Astrocyte (in vitro differentiated cells and primary cell): ENCODE results near the gene AMPD3. TPM values are rescaled to one million over a fixed set of nuclear protein-coding genes. Genes with fewer than 3 reads are reported as not detected.

ENCODE experiments used
- DNase-seq: peaks from one replicate; pipeline ENCODE4 v3.0.0-alpha.2; 2010; ENCODE audit warnings: low read depth
- FAIRE-seq: peaks from 2 replicates; lab custom pipeline; 2011; peaks lifted over from hg19 to GRCh38; lab: Jason Lieb, UNC
- H2AFZ ChIP-seq: 2 replicates; pipeline ENCODE4 v1.6.0; 2012; ENCODE audit warnings: low read depth, low read length, inconsistent platforms
- H3K27ac ChIP-seq: 2 replicates; pipeline ENCODE4 v1.5.1; 2011; ENCODE audit warnings: low read depth, low read length, inconsistent platforms
- H3K27me3 ChIP-seq: 2 replicates; pipeline ENCODE4 v1.6.0; 2011; ENCODE audit warnings: low read length, inconsistent platforms; ENCODE audit not compliant: insufficient read depth
- H3K36me3 ChIP-seq: 2 replicates; pipeline ENCODE4 v1.5.1; 2011; ENCODE audit warnings: low read length, inconsistent platforms; ENCODE audit not compliant: insufficient read depth
- H3K4me1 ChIP-seq: 2 replicates; pipeline ENCODE4 v1.5.1; 2011; ENCODE audit warnings: low read length, inconsistent platforms; ENCODE audit not compliant: insufficient read depth
- H3K4me2 ChIP-seq: 2 replicates; pipeline ENCODE4 v1.6.0; 2012; ENCODE audit warnings: low read length, inconsistent platforms
- H3K4me3 ChIP-seq: 2 replicates; pipeline ENCODE4 v1.5.1; 2011; ENCODE audit warnings: low read depth, mild to moderate bottlenecking, low read length, inconsistent platforms; ENCODE audit not compliant: insufficient read depth
- H3K79me2 ChIP-seq: 2 replicates; pipeline ENCODE4 v1.6.0; 2012; ENCODE audit warnings: mild to moderate bottlenecking, low read length, inconsistent platforms; ENCODE audit not compliant: insufficient read depth
- H3K9ac ChIP-seq: 2 replicates; pipeline ENCODE4 v1.6.0; 2012; ENCODE audit warnings: mild to moderate bottlenecking, low read length, inconsistent platforms
- H3K9me3 ChIP-seq: 2 replicates; pipeline ENCODE4 v1.5.1; 2012; ENCODE audit warnings: low read depth, mild to moderate bottlenecking, low read length, inconsistent platforms; ENCODE audit not compliant: insufficient read depth
- H4K20me1 ChIP-seq: 2 replicates; pipeline ENCODE4 v1.6.0; 2012; ENCODE audit warnings: low read length, inconsistent platforms; ENCODE audit not compliant: insufficient read depth
- H3K27ac Mint-ChIP-seq: one replicate; pipeline ENCODE4 v1.8.0; 2021; ENCODE audit warnings: mild to moderate bottlenecking, mixed read lengths; ENCODE audit not compliant: unreplicated experiment
- H3K27me3 Mint-ChIP-seq: one replicate; pipeline ENCODE4 v1.8.0; 2021; ENCODE audit warnings: low read depth, mixed read lengths; ENCODE audit not compliant: unreplicated experiment
- H3K36me3 Mint-ChIP-seq: one replicate; pipeline ENCODE4 v1.8.0; 2021; ENCODE audit warnings: low read depth, mixed read lengths; ENCODE audit not compliant: unreplicated experiment
- H3K4me1 Mint-ChIP-seq: one replicate; pipeline ENCODE4 v1.8.0; 2021; ENCODE audit warnings: low read depth, mixed read lengths; ENCODE audit not compliant: unreplicated experiment
- H3K4me3 Mint-ChIP-seq: one replicate; pipeline ENCODE4 v1.8.0; 2021; ENCODE audit warnings: mild to moderate bottlenecking, moderate library complexity, mixed read lengths; ENCODE audit not compliant: unreplicated experiment
- H3K9me3 Mint-ChIP-seq: one replicate; pipeline ENCODE4 v1.8.0; 2021; ENCODE audit warnings: mild to moderate bottlenecking, mixed read lengths; ENCODE audit not compliant: unreplicated experiment
- EZH2 ChIP-seq: IDR thresholded peaks from 2 replicates; pipeline ENCODE4 v1.6.1; 2012; ENCODE audit warnings: mild to moderate bottlenecking, low read length, inconsistent platforms; ENCODE audit not compliant: insufficient read depth
- total RNA-seq: library from RNA; stranded (reverse); gene quantifications from 2 replicates; pipeline ENCODE4 v1.2.1, GENCODE V29; 2021
- TF ChIP-seq, protein P1 (sequence below): IDR thresholded peaks from 2 replicates; pipeline ENCODE4 v1.5.1; 2011; ENCODE audit warnings: low read depth, mild to moderate bottlenecking, inconsistent platforms, low read length, moderate library complexity; ENCODE audit not compliant: insufficient read depth

The AMPD3 gene
- total RNA-seq, 1 donor from 2014 or later, result 5.6 TPM

DNA sequence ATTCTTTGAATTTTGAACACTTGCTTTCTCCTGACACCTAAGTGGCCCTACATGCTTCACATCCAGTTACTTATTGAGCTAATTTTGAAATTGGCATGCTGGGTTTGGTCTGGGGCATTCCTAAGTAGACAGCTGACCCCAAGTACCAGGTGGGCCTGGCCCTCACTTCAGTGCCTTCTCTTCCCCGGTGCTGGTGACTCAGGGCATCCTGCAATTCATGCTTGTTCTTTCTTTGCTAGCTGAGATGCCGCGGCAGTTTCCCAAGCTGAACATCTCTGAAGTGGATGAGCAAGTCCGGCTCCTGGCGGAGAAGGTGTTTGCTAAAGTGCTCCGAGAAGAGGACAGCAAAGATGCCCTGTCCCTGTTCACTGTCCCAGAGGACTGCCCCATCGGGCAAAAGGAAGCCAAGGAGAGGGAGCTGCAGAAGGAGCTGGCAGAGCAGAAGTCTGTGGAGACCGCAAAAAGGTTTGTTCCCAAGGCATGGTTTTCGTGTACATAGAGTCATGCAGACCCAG is 6.3 kb downstream of the AMPD3 start:
- Mint-ChIP-seq H3K4me1 (peaks cover 16% of the 10 kb centered on the region), H3K27me3 (peaks cover 5% of the 10 kb centered on the region), H3K9me3 (no peaks in the 10 kb centered on the region), H3K4me3 (no peak overlapping the region), H3K27ac (no peak overlapping the region), H3K36me3 (peaks cover 3% of the 10 kb centered on the region)
- no peak for DNase-seq
- no peak overlapping the region for H3K4me2 ChIP-seq
- no peak overlapping the region for H3K9ac ChIP-seq
- no peak overlapping the region for H3K4me3 ChIP-seq
- no peak overlapping the region for H2AFZ ChIP-seq
- H3K27me3 ChIP-seq, result no peaks in the 10 kb centered on the region
- no peaks in the 10 kb centered on the region for H3K9me3 ChIP-seq
- no peak overlapping the region for H3K27ac ChIP-seq
- H3K79me2 ChIP-seq, result no peaks in the 10 kb centered on the region
- TF ChIP-seq, protein P1, sequence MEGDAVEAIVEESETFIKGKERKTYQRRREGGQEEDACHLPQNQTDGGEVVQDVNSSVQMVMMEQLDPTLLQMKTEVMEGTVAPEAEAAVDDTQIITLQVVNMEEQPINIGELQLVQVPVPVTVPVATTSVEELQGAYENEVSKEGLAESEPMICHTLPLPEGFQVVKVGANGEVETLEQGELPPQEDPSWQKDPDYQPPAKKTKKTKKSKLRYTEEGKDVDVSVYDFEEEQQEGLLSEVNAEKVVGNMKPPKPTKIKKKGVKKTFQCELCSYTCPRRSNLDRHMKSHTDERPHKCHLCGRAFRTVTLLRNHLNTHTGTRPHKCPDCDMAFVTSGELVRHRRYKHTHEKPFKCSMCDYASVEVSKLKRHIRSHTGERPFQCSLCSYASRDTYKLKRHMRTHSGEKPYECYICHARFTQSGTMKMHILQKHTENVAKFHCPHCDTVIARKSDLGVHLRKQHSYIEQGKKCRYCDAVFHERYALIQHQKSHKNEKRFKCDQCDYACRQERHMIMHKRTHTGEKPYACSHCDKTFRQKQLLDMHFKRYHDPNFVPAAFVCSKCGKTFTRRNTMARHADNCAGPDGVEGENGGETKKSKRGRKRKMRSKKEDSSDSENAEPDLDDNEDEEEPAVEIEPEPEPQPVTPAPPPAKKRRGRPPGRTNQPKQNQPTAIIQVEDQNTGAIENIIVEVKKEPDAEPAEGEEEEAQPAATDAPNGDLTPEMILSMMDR, result no peak
- no peak for TF ChIP-seq EZH2
- no peaks in the 10 kb centered on the region for H4K20me1 ChIP-seq
- no peak for FAIRE-seq
- no peaks in the 10 kb centered on the region for H3K36me3 ChIP-seq
- H3K4me1 ChIP-seq, result peaks cover 4% of the 10 kb centered on the region

GRCh38 chr11:10462746-10463300 is 7.8 kb downstream of the AMPD3 start:
- Histone ChIP-seq H3K27me3 (no peaks in the 10 kb centered on the region), H3K79me2 (no peaks in the 10 kb centered on the region), H3K36me3 (no peaks in the 10 kb centered on the region), H3K4me2 (no peak overlapping the region), H3K27ac (no peak overlapping the region), H4K20me1 (no peaks in the 10 kb centered on the region), H3K9me3 (no peaks in the 10 kb centered on the region), H2AFZ (no peak overlapping the region), H3K9ac (no peak overlapping the region), H3K4me1 (no peaks in the 10 kb centered on the region), H3K4me3 (no peak overlapping the region)
- no peak for TF ChIP-seq EZH2
- TF ChIP-seq, protein P1, result no peak
- FAIRE-seq, result no peak
- Mint-ChIP-seq H3K27me3 (peaks cover 5% of the 10 kb centered on the region), H3K36me3 (peaks cover 5% of the 10 kb centered on the region), H3K4me3 (no peak overlapping the region), H3K4me1 (peaks cover 13% of the 10 kb centered on the region), H3K9me3 (peaks cover 4% of the 10 kb centered on the region), H3K27ac (no peak overlapping the region)
- no peak for DNase-seq

DNA sequence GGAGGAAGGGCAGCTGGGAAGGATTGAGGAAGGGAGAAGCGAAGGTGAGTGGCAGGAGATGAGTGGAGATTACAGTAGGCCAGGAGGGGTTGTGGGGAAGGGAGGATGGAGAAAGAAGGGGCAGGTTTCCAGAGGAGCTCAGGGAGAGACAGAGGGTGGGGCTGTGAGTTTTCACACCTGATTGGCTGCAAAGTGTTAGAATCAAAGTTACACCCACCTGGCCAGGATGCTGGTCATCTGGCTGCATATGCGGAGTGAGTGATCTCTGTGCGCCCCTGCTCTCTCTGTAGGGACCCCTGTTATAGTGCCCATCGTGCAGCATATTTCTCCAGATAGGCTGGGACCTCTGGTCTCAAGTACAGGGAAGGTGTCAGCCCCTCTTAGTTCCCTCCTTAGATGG is 18.3 kb downstream of the AMPD3 start:
- no peaks in the 10 kb centered on the region for H3K9me3 ChIP-seq
- TF ChIP-seq, protein P1, result no peak
- TF ChIP-seq EZH2, result no peak
- H3K4me2 ChIP-seq, result no peak overlapping the region
- H3K27ac ChIP-seq, result no peak overlapping the region
- H3K4me3 ChIP-seq, result no peak overlapping the region
- H3K79me2 ChIP-seq, result no peaks in the 10 kb centered on the region
- H3K36me3 Mint-ChIP-seq, result peaks cover 12% of the 10 kb centered on the region
- H3K27me3 ChIP-seq, result no peaks in the 10 kb centered on the region
- H3K27ac Mint-ChIP-seq, result no peak overlapping the region
- DNase-seq (no peak), FAIRE-seq (no peak)
- no peak overlapping the region for H3K9ac ChIP-seq
- no peaks in the 10 kb centered on the region for H3K4me1 ChIP-seq
- H3K36me3 ChIP-seq, result no peaks in the 10 kb centered on the region
- peaks cover 16% of the 10 kb centered on the region for H3K9me3 Mint-ChIP-seq
- no peak overlapping the region for H2AFZ ChIP-seq
- H3K4me1 Mint-ChIP-seq, result peaks cover 1% of the 10 kb centered on the region
- peaks cover 7% of the 10 kb centered on the region for H3K27me3 Mint-ChIP-seq
- no peak overlapping the region for H3K4me3 Mint-ChIP-seq
- no peaks in the 10 kb centered on the region for H4K20me1 ChIP-seq
